HepG2 (cell line): Measurements from ENCODE around the gene ZNF526. TPM values are rescaled to one million over a fixed set of nuclear protein-coding genes. Genes with fewer than 3 reads are reported as not detected.

Experiments used
- BCL6 ChIP-seq: IDR thresholded peaks from 2 replicates; pipeline ENCODE4 v1.6.1; 2016; ENCODE audit warnings: missing genetic modification reagents, missing compliant biosample characterization
- CREBL2 ChIP-seq: sonication (generic); formaldehyde crosslinking; IDR thresholded peaks from 2 replicates; pipeline ENCODE4 v1.8.1; 2023; ENCODE audit warnings: missing genetic modification reagents, mild to moderate bottlenecking, borderline replicate concordance
- ELF1 ChIP-seq: sonication (generic); formaldehyde crosslinking; IDR thresholded peaks from 2 replicates; pipeline ENCODE4 v1.4.0; 2020; ENCODE audit warnings: missing genetic modification reagents
- ERF ChIP-seq: IDR thresholded peaks from 2 replicates; pipeline ENCODE4 v1.6.1; 2018; ENCODE audit warnings: missing biosample characterization, missing genetic modification reagents
- ESRRA ChIP-seq: sonication (generic); formaldehyde crosslinking; IDR thresholded peaks from 2 replicates; pipeline ENCODE4 v1.5.1; 2020; ENCODE audit warnings: mild to moderate bottlenecking, low read depth, missing genetic modification reagents
- FOXP1 ChIP-seq, 2 experiments: fragments of 450-650 bp in 1 of 2; IDR thresholded peaks; 2 replicates each; pipeline ENCODE4 v1.6.1; 2017 to 2018; ENCODE audit warnings: antibody characterized with exemption in 1 of 2
- HES4 ChIP-seq: sonication (generic); formaldehyde crosslinking; IDR thresholded peaks from 2 replicates; pipeline ENCODE4 v1.9.0; 2021; ENCODE audit warnings: mild to moderate bottlenecking, missing genetic modification reagents, borderline replicate concordance
- HNF4A ChIP-seq: sonication (generic); formaldehyde crosslinking; IDR thresholded peaks from 2 replicates; pipeline ENCODE4 v1.4.0; 2020; ENCODE audit warnings: missing genetic modification reagents
- MYNN ChIP-seq: sonication (generic); formaldehyde crosslinking; IDR thresholded peaks from 2 replicates; pipeline ENCODE4 v1.4.0; 2020; ENCODE audit warnings: mild to moderate bottlenecking, low read depth, missing genetic modification reagents
- RNF2 ChIP-seq: fragments of 450-650 bp; conservative IDR thresholded peaks from 2 replicates; pipeline ENCODE4 v1.6.1; 2016; ENCODE audit warnings: low read depth
- TCF7L2 ChIP-seq: IDR thresholded peaks from 2 replicates; pipeline ENCODE4 v1.6.1; 2011; ENCODE audit warnings: mild to moderate bottlenecking, low read depth, low read length, moderate library complexity
- ZBTB1 ChIP-seq: sonication (generic); formaldehyde crosslinking; IDR thresholded peaks from 2 replicates; pipeline ENCODE4 v1.4.0; 2020; ENCODE audit warnings: missing genetic modification reagents, borderline replicate concordance
- ZBTB7B ChIP-seq: sonication (generic); formaldehyde crosslinking; IDR thresholded peaks from 2 replicates; pipeline ENCODE4 v1.4.0; 2020; ENCODE audit warnings: missing genetic modification reagents
- ZIK1 ChIP-seq: sonication (generic); formaldehyde crosslinking; IDR thresholded peaks from 2 replicates; pipeline ENCODE4 v1.5.0; 2020; ENCODE audit warnings: mild to moderate bottlenecking, low read depth, missing genetic modification reagents, borderline replicate concordance
- ZNF234 ChIP-seq: sonication (generic); formaldehyde crosslinking; conservative IDR thresholded peaks from 2 replicates; pipeline ENCODE4 v1.5.1; 2020; ENCODE audit warnings: mild to moderate bottlenecking, missing genetic modification reagents
- ZNF343 ChIP-seq: sonication (generic); formaldehyde crosslinking; IDR thresholded peaks from 2 replicates; pipeline ENCODE4 v1.4.0; 2020; ENCODE audit warnings: mild to moderate bottlenecking, missing genetic modification reagents
- ZNF451 ChIP-seq: sonication (generic); formaldehyde crosslinking; IDR thresholded peaks from 2 replicates; pipeline ENCODE4 v1.5.0; 2020; ENCODE audit warnings: mild to moderate bottlenecking, missing genetic modification reagents
- ZNF614 ChIP-seq: IDR thresholded peaks from 2 replicates; pipeline ENCODE4 v1.6.1; 2018; ENCODE audit warnings: missing biosample characterization, missing genetic modification reagents, inconsistent platforms, borderline replicate concordance
- ZNF674 ChIP-seq: sonication (generic); formaldehyde crosslinking; IDR thresholded peaks from 2 replicates; pipeline ENCODE4 v1.5.0; 2020; ENCODE audit warnings: low read depth, mild to moderate bottlenecking, missing genetic modification reagents
- ZNF891 ChIP-seq: sonication (generic); formaldehyde crosslinking; IDR thresholded peaks from 2 replicates; pipeline ENCODE4 v1.5.0; 2020; ENCODE audit warnings: mild to moderate bottlenecking, missing genetic modification reagents
- ZSCAN25 ChIP-seq: sonication (generic); formaldehyde crosslinking; IDR thresholded peaks from 2 replicates; pipeline ENCODE4 v1.8.0; 2022; ENCODE audit warnings: mild to moderate bottlenecking, missing genetic modification reagents
- ZZZ3 ChIP-seq: sonication (generic); formaldehyde crosslinking; IDR thresholded peaks from 2 replicates; pipeline ENCODE4 v1.4.0; 2020; ENCODE audit warnings: missing genetic modification reagents, mild to moderate bottlenecking, borderline replicate concordance
- polyA plus RNA-seq, 8 experiments: library from polyadenylated mRNA; depleted of rRNA in 3 of 8; stranded (reverse) in 7 of 8; unstranded in 1 of 8; fragments of >200 nt; fragmentation: Illumina TruSeq in 4 of 8; extraction: Trizol in 4 of 8; gene quantifications; 2 replicates each; pipeline versions ENCODE4 v1.2.1 to v1.2.3, GENCODE V29; 2011 to 2016; ENCODE audit warnings: low read depth in 4 of 8, missing spikeins in 1 of 8, mixed read lengths in 1 of 8; ENCODE audit not compliant: insufficient read depth in 1 of 8
- total RNA-seq, 5 experiments: library from RNA; depleted of rRNA; stranded (reverse); fragments of >200 nt; fragmentation: Illumina TruSeq; extraction: Trizol; gene quantifications; 2 replicates each; pipeline ENCODE4 v1.2.3, GENCODE V29; 2016; ENCODE audit warnings: low read depth in 1 of 5
- TF ChIP-seq, protein P1 (sequence below): sonication (generic); formaldehyde crosslinking; conservative IDR thresholded peaks from 2 replicates; pipeline ENCODE4 v1.5.0; 2020; ENCODE audit warnings: missing genetic modification reagents
- TF ChIP-seq, protein P2 (sequence below): sonication (generic); formaldehyde crosslinking; IDR thresholded peaks from 2 replicates; pipeline ENCODE4 v1.4.0; 2020; ENCODE audit warnings: mild to moderate bottlenecking, low read depth, missing genetic modification reagents
- TF ChIP-seq, protein P3 (sequence below): sonication (generic); formaldehyde crosslinking; IDR thresholded peaks from 2 replicates; pipeline ENCODE4 v1.5.0; 2020; ENCODE audit warnings: missing genetic modification reagents
- TF ChIP-seq, protein P4 (sequence below): sonication (generic); formaldehyde crosslinking; IDR thresholded peaks from 2 replicates; pipeline ENCODE4 v1.4.0; 2020; ENCODE audit warnings: missing genetic modification reagents

The ZNF526 gene
- total and polyA plus RNA-seq, 2 of the 13 experiments (the other 11 are each of a cell fraction or from before 2014, with no cell fraction given): 3.3 to 8.4 TPM

GRCh38 chr19:42217520-42218437, 2.3 kb upstream of the ZNF526 start, which contains the start of gene DEDD2 (continued):
- TF ChIP-seq, protein P1, sequence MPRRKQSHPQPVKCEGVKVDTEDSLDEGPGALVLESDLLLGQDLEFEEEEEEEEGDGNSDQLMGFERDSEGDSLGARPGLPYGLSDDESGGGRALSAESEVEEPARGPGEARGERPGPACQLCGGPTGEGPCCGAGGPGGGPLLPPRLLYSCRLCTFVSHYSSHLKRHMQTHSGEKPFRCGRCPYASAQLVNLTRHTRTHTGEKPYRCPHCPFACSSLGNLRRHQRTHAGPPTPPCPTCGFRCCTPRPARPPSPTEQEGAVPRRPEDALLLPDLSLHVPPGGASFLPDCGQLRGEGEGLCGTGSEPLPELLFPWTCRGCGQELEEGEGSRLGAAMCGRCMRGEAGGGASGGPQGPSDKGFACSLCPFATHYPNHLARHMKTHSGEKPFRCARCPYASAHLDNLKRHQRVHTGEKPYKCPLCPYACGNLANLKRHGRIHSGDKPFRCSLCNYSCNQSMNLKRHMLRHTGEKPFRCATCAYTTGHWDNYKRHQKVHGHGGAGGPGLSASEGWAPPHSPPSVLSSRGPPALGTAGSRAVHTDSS (CRISPR knock-in tag): no peak
- TF ChIP-seq ZNF234 (CRISPR knock-in tag): no peak
- TF ChIP-seq ZZZ3 (CRISPR knock-in tag): no peak
- no peak for TF ChIP-seq ZBTB7B
- TF ChIP-seq ZNF451 (CRISPR knock-in tag): no peak
- no peak; the same call in 1 of the 2 replicates for TF ChIP-seq ZNF674 (CRISPR knock-in tag)
- peak; percentile 75; the same call in 1 of the 2 replicates for TF ChIP-seq ZNF891 (CRISPR knock-in tag)
- TF ChIP-seq CREBL2 (CRISPR knock-in tag): no peak; the same call in 1 of the 2 replicates
- TF ChIP-seq FOXP1 (IDR thresholded peaks at IDR 0.05): no peak
- no peak; the same call in 1 of the 2 replicates for TF ChIP-seq FOXP1 (CRISPR knock-in tag; IDR thresholded peaks at IDR 0.05)
- no peak for TF ChIP-seq ZBTB1 (CRISPR knock-in tag)
- peak; percentile 63; the same call in 1 of the 2 replicates for TF ChIP-seq ZSCAN25
- 0 out of 2 replicates have a peak, but pooled peaks have one; percentile 21 for TF ChIP-seq HES4 (CRISPR knock-in tag)
- TF ChIP-seq BCL6 (CRISPR knock-in tag): no peak
- TF ChIP-seq HNF4A: no peak
- no peak for TF ChIP-seq ZNF343 (CRISPR knock-in tag)
- TF ChIP-seq, protein P2, sequence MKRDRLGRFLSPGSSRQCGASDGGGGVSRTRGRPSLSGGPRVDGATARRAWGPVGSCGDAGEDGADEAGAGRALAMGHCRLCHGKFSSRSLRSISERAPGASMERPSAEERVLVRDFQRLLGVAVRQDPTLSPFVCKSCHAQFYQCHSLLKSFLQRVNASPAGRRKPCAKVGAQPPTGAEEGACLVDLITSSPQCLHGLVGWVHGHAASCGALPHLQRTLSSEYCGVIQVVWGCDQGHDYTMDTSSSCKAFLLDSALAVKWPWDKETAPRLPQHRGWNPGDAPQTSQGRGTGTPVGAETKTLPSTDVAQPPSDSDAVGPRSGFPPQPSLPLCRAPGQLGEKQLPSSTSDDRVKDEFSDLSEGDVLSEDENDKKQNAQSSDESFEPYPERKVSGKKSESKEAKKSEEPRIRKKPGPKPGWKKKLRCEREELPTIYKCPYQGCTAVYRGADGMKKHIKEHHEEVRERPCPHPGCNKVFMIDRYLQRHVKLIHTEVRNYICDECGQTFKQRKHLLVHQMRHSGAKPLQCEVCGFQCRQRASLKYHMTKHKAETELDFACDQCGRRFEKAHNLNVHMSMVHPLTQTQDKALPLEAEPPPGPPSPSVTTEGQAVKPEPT: no peak
- no peak for TF ChIP-seq MYNN
- TF ChIP-seq, protein P3, sequence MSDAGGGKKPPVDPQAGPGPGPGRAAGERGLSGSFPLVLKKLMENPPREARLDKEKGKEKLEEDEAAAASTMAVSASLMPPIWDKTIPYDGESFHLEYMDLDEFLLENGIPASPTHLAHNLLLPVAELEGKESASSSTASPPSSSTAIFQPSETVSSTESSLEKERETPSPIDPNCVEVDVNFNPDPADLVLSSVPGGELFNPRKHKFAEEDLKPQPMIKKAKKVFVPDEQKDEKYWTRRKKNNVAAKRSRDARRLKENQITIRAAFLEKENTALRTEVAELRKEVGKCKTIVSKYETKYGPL (CRISPR knock-in tag): no peak
- no peak for TF ChIP-seq TCF7L2
- peak; percentile 84 for TF ChIP-seq ELF1
- TF ChIP-seq ZNF614 (CRISPR knock-in tag): no peak; the same call in 1 of the 2 replicates
- no peak for TF ChIP-seq RNF2
- no peak for TF ChIP-seq ZIK1
- TF ChIP-seq, protein P4, sequence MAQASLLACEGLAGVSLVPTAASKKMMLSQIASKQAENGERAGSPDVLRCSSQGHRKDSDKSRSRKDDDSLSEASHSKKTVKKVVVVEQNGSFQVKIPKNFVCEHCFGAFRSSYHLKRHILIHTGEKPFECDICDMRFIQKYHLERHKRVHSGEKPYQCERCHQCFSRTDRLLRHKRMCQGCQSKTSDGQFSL (CRISPR knock-in tag): no peak
- TF ChIP-seq ERF: peak; percentile 37; the same call in 1 of the 2 replicates
- TF ChIP-seq ESRRA: 0 out of 2 replicates have a peak, but pooled peaks have one; percentile 43
